GM23338 (cell line): ENCODE data around the gene CAMTA1.

ENCODE experiments used
- CREB1 ChIP-seq: fragments of 250-450 bp; sonication (Bioruptor Pico); IDR thresholded peaks from 2 replicates; pipeline ENCODE4 v1.5.0; 2020; ENCODE audit warnings: low read depth, mild to moderate bottlenecking, moderate library complexity
- EZH2 ChIP-seq: fragments of 200-600 bp; sonication (generic); IDR thresholded peaks from one replicate; pipeline ENCODE4 v1.8.0; 2017; ENCODE audit warnings: antibody characterized with exemption, mild to moderate bottlenecking, low read depth; ENCODE audit not compliant: unreplicated experiment
- EZH2phosphoT487 ChIP-seq: fragments of 200-600 bp; sonication (generic); IDR thresholded peaks from one replicate; pipeline ENCODE4 v1.8.1; 2018; ENCODE audit warnings: antibody characterized with exemption; ENCODE audit not compliant: unreplicated experiment
- JUNB ChIP-seq: IDR thresholded peaks from one replicate; pipeline ENCODE4 v1.6.1; 2016; ENCODE audit warnings: antibody characterized with exemption; ENCODE audit not compliant: unreplicated experiment
- NANOG ChIP-seq: IDR thresholded peaks from 2 replicates; pipeline ENCODE4 v1.6.1; 2016; ENCODE audit warnings: antibody characterized with exemption, borderline replicate concordance
- POLR2AphosphoS5 ChIP-seq: IDR thresholded peaks from 2 replicates; pipeline ENCODE4 v1.6.1; 2016; ENCODE audit warnings: antibody characterized with exemption, low read depth
- REST ChIP-seq: IDR thresholded peaks from one replicate; pipeline ENCODE4 v1.6.1; 2018; ENCODE audit warnings: antibody characterized with exemption; ENCODE audit not compliant: unreplicated experiment
- TF ChIP-seq, protein P1 (sequence below), 2 experiments: fragments of 200-600 bp in 1 of 2; sonication (generic) in 1 of 2; conservative IDR thresholded peaks; 2 replicates each; pipeline versions ENCODE4 v1.5.1 to v1.6.1; 2016 to 2017; ENCODE audit warnings: antibody characterized with exemption in 2 of 2, low read depth in 2 of 2, mild to moderate bottlenecking in 2 of 2, moderate library complexity in 1 of 2

DNA sequence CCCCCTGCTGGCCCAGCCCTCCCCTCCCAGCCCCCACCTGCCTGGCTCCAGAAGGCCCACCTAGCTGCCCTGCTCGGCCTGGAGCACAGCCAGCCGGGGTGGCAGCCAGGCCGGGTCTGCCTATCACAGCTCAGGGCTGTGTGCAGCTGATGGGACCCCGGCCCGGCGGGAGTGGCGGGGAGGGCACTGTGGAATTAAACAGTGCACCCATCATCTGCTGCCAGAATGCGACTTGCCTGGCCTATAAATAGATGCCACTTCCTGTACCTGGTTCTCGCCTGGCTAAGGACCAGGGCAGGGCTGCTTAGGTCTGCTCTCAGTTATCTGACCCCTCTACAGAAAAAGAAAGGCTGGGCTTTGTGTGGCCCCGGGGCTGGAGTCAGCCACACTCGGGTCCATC is 887.6 kb downstream of the CAMTA1 start:
- TF ChIP-seq EZH2phosphoT487 (no peak), EZH2 (no peak), REST (no peak), CREB1 (CRISPR knock-in tag) (no peak), NANOG (no peak), JUNB (no peak), POLR2AphosphoS5 (no peak)
- TF ChIP-seq, protein P1, sequence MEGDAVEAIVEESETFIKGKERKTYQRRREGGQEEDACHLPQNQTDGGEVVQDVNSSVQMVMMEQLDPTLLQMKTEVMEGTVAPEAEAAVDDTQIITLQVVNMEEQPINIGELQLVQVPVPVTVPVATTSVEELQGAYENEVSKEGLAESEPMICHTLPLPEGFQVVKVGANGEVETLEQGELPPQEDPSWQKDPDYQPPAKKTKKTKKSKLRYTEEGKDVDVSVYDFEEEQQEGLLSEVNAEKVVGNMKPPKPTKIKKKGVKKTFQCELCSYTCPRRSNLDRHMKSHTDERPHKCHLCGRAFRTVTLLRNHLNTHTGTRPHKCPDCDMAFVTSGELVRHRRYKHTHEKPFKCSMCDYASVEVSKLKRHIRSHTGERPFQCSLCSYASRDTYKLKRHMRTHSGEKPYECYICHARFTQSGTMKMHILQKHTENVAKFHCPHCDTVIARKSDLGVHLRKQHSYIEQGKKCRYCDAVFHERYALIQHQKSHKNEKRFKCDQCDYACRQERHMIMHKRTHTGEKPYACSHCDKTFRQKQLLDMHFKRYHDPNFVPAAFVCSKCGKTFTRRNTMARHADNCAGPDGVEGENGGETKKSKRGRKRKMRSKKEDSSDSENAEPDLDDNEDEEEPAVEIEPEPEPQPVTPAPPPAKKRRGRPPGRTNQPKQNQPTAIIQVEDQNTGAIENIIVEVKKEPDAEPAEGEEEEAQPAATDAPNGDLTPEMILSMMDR (conservative IDR thresholded peaks at IDR 0.05; ENCODE audit: low read depth in 2 of 2), result no peak
